NOMO-1 (cell line): ENCODE data around the gene FBLN2.

Experiments
- DNase-seq, 2 experiments: peaks; one replicate each; lab custom pipeline; 2025; ENCODE audit not compliant: unreplicated experiment in 2 of 2; lab: John Stamatoyannopoulos, UW

The FBLN2 gene

DNA sequence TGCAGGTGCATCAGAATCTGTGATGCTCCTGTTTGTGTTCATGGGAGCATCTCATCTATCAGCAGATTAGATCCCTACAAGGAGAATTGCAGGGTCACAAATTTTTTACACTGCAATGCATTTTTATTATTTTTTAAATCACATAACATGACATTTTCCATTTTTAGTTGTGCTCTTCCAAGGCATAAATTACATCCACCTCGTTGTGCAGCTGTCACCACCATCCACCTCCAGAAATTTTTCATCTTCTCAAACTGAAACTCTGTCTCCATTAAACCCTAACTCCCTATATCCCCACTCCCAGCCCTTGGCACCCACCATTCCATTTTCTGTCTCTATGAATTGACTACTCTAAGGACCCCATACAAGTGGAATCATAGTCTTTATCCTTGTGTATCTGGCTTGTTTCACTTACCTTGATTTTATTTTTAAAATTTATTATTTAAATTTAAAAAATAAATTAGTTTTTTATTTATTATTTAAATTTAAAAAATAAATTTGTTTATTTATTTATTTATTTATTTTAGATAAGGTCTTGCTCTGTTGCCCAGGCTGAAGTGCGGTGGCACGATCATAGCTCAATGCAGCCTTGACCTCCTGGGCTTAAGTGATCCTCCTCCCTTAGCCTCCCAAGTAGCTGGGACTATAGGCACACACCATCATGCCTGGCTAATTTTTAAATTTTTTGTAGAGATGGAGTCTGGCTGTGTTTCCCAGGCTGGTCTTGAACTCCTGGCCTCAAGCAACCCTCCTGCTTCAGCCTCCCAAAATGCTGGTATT is 47.7 kb downstream of the FBLN2 start:
- DNase-seq = no peak

DNA sequence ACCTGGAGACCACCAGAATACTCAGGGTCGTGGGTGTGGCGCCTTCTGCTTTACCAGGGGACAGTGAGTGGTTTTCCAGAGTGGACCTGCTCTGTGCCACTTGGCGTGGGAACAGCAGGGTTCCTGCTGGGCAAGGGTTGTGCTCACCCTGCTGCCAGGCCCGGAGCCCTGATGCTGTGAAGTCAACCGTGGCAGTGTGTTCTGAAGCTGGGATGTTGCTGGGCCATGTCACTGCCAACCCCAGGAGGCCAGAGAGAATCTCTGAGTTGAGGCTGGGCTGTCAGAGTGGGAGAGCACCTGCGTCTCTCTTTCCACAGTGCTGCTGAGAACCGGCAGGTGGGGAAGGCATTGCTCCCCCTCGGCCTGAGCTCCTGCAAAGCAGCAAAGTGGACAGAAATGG is 48.7 kb downstream of the FBLN2 start:
- DNase-seq = no peak

DNA sequence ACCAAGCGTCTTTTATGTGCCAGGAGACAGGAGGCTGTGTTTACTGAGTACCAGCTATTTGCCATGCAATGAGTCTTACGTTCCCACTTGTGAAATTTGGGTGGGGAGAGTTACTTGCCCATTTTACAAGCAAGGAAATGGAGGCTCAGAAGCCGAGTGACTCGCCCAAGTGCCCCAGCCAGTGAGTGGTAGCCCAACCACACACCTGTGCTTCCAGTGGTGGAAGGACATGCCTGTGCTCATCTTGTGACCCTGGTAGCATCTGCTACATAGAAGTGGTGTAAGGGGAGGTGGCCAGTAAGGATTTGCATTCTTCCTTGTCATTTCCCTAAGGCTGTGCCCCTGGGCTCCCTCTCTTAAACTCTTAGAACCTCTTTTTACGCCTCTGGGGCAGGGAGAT is 49.3 kb downstream of the FBLN2 start:
- DNase-seq = no peak

DNA sequence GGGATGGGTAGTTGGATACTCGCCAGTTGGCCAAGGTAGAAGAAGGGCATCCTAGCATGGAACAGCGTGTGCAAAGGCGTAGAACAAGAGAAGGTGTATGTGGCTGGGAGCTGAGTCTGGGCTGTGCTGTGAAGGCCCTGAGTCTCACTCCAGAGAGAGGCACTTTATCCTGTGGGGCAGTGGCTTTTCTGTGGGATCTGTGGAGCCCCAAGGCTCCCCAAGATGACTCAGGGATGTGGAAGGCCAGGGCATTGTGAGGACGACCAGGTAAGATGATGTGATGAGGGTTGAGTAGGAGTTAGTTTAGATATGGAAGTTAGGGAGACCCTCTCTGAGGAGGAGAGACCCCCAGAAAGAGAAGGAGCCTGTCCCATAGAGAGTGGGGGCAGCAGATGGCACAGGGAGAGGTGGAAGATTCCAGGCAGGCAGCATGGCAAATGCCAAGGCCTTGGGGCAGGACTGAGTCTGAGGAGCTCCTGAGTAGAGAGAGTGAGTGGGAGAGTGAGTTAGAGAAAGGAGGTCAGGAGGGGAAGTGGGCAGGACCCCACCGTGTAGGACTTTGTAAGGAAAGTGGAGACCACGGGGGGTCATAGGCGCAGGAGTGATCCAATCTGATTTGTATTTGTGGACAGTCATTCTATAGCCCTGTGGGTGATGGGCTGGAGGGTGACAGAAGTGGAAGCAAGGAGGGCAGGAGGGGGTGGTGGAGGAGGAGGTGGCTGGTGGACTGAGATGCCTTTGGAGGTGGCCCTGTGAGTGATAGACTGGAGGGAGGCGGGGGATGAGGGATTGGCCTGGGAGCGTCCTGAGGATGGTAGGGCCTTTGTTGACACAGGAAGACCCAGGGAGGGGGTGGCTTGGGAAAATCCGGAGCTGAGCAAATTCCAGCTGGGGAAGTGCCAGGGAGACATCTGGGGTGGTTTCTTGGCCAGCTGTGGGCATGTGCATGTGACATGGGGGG is 50.3 kb downstream of the FBLN2 start:
- DNase-seq = no peak

DNA sequence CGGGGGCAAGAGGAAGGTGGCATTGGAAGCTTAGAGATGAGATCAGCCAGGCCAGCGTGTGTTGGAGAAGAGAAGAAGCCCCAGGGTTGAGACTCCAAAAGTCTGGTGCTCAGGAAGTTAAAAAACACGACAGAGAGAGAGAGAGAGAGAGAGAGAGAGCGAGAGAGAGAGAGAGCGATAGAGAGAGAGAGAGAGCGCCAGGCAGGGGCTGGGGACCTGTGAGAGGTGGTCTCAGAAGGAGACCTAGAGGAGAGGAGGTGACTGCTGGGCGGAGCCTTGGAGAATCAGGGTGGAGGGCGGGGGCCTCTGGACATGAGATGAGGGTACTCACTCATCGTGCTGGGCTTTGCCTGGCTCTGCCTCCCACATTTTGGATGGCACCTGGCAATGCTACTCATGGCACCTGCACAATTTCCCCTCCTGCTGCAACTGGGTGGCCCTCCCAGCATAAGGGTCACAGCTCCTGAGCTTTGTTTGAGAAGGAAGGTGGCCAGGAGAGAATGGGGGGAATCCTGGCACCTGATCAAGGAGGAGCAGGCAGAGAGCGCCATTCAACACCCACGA is 51.0 kb downstream of the FBLN2 start:
- no peak for DNase-seq

DNA sequence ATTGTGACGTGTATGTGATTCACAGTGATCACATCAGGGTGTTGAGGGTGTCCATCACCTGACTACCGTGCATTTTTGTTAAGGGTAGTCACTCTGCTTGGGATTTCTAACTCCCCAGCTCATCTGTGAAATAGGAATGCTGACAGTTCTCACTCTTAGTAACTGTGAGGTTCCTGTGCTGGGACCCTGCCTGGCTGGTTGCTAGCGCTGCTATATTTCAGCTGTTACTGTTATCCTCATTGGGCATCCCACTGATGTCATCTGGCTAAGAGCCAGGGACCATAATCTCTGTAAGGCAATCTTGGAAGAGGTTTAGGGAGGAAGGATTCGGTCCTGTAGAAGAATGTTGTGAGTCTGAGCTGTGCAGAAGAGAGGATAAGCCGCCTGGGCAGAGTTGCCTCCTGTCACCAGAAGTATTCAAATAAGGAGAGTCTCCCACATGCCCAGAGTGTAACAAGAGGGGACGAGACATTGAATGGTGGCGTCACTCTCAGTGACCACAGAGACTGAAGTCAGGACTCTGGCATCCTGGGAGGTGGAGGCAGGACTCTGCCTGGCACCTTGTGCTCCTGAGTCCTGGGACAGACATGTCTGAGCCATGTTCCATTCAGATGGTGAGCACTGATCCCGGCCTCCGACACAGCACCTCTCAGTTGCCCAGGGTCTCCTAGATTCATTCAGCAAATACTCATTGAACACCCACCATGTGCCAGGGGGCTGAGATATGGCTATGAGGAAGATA is 52.2 kb downstream of the FBLN2 start:
- no peak for DNase-seq

DNA sequence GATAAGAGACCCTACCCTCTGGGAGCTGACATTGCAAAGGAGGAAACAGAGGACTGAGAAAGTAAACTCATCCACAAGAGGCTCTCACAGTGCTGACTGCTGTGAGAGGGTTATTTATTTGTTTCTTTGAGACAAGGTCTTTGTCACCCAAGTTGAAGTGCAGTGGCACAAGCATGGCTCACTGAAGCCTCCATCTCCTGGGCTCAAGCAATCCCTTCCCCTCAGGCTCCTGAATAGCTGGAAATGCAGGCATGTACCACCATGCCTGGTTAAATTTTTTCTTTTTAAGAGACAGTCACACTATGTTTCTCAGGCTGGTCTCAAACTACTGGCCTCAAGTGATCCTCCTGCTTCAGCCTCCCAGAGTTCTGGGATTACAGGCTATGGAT is 52.8 kb downstream of the FBLN2 start:
- no peak for DNase-seq

DNA sequence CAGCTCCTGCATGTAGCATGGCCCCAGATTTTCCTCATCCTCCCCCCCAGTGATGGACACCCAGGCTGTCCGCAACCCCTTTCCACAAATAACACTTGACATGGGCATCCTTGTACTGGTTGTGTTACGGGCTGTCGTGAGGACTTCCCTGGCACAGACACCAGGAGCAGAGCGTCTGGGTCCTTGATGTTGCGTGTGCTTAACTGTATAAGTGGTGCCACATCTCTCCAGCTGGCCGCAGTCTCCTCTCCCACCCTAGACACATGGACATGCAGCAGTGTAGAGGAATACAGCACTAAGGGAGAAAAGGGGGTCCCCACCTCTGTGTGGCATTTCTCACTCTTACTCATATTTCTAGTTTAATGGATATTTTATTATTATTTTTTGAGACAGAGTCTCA is 56.6 kb downstream of the FBLN2 start:
- no peak for DNase-seq

DNA sequence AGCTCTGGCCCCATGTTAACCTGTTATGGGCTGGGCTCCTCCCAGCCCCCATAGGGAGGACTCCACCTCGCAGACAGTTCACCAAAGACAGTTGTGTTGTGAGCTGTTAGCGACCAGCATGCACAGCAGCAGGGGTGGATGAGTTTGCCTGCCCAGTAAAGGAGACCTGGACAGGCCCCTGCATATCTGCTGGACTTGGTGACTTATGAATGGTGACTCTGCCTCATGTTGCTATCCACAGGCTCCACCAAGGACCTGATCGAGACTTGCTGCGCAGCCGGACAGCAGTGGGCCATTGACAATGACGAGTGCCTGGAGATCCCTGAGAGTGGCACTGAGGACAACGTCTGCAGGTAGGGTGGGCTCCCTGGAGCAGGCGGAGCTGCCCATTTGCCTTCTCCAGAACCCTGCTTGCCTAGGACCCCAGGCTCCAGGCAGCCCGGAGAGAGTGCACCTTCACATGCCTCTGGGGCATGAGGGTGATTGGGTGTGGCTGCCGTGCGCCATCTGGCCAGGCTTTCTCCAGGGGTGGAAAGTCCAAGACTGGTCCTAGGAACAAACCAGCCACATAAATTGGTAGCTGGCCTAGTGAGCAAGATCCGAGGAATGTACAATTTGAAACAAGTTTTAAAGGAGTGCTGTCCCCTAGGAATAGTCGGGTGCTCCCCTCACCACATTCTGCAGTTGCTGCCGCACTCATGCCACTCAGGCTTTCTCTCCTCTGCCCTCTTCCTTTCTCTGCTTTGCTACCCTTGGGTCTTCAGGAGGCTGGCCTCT is 59.1 kb downstream of the FBLN2 start:
- no peak for DNase-seq

DNA sequence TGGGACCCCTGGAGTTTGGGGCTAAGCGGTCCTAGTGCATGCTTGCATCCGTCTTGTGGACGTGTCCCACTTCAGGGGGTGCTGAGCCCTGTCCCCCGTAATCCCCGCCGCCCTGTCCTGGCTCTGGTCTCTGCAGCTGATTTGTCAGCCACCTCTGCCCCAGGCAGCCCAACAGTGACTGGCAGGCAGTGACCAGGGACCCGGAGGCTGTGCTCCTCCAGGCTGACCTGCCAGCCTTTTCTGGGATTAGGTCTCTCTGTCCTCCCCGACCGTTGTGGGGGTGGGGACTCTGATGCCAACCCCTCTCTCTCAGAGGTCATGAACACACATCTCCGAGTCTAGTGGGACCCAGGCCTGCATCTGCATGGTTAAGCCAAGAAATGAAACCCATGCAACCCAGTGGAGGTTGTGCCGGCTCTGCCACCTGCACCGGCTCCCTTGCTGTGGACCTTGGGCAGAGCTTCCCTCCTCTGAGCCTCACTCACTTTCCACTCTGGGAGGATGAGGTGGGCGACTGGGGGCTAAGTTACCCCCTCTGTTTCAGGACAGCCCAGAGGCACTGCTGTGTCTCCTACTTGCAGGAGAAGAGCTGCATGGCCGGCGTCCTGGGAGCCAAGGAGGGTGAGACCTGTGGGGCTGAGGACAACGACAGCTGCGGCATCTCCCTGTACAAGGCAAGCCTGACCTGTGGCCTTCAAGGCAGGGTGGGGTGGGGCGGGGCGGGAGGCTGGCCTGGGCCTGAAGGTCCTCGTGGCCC is 60.2 kb downstream of the FBLN2 start:
- no peak for DNase-seq

DNA sequence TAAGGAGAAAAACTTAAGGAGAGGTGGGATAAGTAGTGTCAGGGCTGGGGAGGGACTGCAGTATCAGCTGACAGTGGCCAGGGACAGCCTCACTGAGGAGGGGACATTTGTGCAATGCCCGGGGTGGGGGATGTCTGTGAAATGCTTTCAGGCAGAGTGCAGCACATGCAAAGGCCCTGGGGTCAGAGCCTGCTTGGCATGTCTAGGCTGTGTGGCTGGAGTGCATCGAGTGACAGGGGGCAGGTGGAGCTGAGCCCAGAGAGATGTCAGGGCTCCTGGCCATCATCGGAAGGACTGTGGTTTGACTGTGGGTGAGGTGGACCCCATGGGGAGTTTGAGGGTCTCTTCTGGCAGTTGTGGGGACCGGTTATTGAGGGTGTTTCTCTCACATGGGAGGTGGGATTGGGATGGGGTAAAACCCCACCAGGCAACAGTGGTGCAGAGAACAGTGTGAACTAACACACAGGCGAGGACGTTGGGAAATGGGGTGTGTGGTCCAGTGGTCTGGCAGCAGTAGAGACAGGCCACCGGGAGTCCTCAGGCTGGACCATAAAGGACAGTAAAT is 61.2 kb downstream of the FBLN2 start:
- no peak for DNase-seq

DNA sequence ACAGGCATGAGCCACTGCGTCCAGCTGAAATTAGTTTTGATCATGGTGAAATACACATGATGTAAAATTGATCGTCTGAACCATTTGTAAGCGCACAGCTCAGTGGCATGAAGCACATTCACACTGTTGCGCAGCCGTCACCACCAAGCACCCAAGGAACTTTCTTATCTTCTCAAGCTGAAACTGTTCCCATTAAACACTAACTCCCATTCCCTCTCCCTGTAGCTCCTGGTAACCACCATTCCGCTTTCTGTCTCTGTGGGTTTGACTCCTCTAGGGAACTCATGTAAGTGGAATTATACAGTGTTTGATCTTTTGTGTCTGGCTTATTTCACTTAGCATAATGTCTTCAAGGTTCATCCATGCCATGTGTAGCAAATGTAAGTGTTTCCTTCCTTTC is 62.3 kb downstream of the FBLN2 start:
- DNase-seq = no peak

DNA sequence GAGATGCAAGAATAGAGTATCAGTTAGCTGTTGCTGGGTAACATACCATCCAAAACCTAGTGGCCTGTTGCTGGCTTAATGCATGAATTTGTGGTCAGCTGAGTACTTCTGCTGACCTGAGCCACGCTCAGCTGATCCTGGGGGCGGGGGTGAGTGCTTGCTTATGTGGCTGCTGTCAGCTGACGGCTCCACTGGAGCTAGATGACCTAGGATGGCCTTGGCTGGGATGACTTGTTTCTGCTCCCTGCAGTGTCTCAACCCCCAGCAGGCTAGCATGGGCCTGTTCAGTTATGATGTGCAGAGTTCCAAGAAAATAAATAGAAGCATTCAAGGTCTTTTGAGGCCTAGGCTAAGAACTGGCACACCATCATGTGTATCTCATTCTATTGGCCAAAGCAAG is 63.9 kb downstream of the FBLN2 start:
- DNase-seq = no peak

DNA sequence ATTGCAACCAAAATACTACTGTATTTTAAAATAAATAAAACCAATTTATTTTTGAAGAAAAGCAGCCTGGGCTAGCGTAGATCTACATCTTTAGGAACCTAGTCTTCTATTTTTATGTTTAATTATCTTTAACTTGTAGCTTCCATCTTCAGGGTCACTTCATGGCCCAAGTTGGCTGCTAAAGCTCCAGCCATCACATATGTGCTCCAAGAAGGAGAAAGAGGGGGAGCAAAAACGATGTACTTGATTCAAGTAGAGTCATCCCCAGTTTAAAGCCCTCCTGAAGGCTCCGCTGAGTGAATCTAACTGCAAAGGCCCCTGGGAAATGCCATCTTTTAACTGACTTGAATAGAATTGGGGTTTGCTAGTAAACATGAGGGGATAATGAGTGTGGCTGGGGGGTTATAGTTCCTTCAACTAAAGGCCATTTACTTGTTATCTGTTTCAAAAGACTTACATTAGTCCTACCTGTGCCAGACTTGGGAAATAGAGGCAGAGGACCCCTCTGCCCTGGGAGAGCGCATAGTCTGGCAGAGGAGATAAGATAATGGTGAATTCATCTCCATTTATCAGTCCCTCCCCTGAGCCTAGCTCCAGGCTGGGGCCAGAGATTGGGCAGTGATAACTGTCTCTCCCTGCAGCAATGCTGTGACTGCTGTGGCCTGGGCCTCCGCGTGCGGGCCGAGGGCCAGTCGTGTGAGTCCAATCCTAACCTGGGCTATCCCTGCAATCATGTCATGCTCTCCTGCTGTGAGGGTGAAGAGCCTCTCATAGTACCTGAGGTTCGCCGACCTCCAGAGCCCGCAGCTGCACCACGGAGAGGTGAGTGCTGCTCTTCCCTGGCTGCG is 64.6 kb downstream of the FBLN2 start:
- no peak for DNase-seq

DNA sequence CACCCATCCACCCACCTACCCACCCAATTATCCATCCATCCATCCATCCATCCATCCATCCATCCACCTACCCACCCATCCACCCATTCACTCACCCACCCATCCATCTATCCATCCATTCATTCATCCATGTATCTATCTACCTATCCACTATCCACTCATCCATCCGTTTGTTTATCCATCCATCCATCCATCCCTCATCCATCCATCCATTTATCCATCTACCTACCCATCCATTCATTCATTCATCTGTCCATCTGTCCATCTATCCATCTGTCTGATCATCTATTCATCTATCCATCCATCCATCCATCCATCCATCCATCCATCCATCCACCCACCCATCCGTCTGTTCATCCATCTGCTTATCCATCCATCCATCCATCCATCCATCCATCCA is 65.7 kb downstream of the FBLN2 start:
- DNase-seq = no peak

DNA sequence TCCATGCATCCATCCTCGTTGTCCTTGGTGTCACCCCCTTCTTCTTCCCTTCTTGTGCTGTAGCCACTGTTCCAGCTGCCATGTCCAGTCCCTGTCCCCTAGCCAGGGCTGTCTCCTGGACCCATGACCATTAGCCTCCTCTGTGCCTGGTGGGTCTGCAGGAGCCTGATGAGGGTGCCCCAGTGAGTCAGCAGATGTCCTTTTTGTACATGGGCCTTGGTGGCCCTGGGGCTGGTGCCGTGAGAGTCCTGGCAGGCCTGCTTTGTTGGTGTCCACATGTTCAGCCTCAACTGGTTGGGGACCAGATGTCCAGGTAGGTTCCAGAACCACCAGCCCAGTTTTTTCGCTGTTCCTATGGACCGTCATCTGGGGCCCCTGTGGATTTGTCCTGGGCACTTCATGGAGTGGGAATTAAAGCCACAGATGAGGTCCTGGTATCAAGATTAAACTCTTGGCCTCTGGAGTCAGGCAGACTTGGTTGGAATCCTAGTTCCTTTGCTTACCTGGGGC is 66.1 kb downstream of the FBLN2 start:
- no peak for DNase-seq

DNA sequence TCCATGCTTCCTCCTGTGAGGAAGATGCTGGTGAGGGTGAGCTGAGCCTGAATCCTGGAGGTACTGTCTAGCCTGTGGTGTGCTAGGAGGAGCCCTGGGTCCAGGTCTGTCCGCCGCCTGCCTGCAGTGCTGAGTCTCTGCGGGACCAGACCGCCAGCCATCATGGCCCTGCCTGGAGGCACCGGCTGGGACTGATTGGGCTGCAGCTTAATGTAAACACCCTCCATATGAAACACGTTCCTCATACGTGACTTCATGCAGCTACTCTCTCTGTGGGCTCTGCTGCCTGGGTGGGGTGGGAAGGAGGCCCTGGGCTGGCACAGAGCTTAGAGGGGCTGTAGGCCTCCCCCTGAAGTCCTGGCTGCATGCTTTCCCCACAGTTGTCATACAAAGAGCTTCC is 67.4 kb downstream of the FBLN2 start:
- no peak for DNase-seq

DNA sequence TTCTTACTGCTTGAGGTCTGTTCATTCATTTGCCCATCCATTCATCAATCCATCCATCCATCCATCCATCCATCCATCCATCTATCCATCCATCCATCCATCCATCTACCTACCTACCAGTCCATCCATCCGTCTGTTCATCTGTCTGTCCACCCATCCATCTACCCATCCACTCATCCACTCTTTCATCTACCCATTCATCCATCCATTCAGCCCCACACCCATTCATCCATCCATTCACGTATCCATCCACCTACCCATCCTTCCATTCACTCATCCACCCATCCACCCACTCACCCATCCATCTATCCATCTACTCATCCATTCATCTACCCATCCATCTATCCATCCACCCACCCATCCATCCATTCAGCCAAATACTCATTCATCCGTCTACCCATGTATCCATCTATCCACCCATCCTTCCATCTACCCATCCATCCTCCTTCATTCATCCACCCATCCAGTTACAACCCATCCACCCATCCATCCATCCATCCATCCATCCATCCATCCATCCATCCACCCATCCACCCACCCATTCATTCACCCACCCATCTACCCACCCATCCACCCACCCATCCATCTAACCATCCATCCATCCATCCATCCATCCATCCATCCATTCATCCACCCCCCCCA is 68.3 kb downstream of the FBLN2 start:
- DNase-seq = no peak
